Measurements from ENCODE around the gene CHCHD6.

- TF ChIP-seq POLR2A (IDR thresholded peaks at IDR 0.05), result no peak
- TF ChIP-seq CTCF (IDR thresholded peaks at IDR 0.05), result no peak
Measured at GRCh38 chr3:126928921-126929474, 225.0 kb downstream of the CHCHD6 start.
